Fibroblast of skin of right quadriceps (primary cell): ENCODE data around the gene NR3C1.
A peak's percentile ranks its signal among the peaks of the same experiment; 100 is the strongest.

Source experiments
- DNase-seq: peaks from one replicate; pipeline ENCODE4 v3.0.0-alpha.2; 2013

The NR3C1 gene

GRCh38 chr5:143306040-143306439 is 97.4 kb downstream of the NR3C1 start:
- DNase-seq, result no peak

GRCh38 chr5:143304836-143305475 is 98.5 kb downstream of the NR3C1 start:
- peak; percentile 46 for DNase-seq

- DNase-seq, result peak; percentile 68
These were observed 101.0 kb downstream of the NR3C1 start for GRCh38 chr5:143302341-143303045.

- no peak for DNase-seq
These were observed 105.7 kb downstream of the NR3C1 start for GRCh38 chr5:143297756-143298155.

GRCh38 chr5:143290125-143290524 is 113.4 kb downstream of the NR3C1 start:
- DNase-seq, result no peak

- no peak for DNase-seq
These were observed 119.0 kb downstream of the NR3C1 start for GRCh38 chr5:143284521-143284920.

DNA sequence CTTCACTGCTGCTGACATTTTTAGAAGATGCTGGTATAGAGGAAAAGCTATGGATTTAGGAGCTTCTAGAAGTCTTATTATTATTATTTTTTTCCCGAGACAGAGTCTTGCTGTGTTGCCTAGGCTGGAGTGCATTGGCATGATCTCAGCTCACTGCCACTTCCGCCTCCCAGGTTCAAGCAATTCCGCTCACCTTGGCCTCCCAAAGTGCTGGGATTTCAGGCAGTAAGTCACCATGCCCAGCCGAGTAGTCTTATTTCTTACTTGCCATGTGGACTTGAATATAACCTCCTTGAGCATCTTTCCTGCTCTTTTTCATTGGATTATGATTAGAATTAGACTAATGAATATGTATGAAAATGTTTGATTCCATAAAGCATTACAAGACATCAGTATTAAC is 119.5 kb downstream of the NR3C1 start:
- no peak for DNase-seq

DNA sequence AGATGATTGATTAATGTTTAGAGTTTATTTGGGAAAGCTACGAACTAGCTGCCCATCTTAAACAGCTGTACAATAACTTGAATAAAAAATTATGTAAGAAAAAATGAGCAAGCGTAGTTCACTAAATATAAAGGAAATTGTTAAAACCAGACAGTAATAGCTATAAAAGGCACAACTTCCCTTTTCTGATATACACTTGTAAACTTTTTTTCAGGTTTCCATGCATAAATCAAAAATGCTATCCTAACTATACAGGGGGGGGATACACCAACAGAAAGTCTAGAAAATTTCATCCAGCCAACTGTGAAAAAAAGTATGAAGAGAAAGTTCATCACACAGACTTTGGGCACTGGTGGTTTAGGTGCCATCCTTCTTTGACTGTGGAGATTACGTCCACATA is 122.3 kb downstream of the NR3C1 start:
- DNase-seq, result no peak

DNA sequence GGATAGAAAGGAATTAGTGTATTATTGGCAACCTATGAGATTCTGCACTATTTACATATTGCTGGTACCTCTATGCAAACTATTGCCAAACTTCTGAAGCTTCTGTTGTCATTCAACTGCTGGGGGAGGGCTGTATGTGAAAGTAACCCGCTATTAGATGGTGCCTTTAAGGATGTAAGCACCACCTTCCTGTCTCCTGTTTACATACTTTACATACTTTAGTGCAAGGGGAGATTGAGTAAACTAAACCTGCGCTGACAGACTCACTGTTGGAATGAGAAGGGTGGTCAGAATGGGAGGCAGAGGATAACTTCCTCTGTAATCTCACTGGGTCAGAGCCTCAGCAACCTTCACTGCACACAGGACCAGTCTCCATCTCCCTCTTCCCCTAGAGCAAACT is 123.8 kb downstream of the NR3C1 start:
- peak; percentile 29 for DNase-seq

DNA sequence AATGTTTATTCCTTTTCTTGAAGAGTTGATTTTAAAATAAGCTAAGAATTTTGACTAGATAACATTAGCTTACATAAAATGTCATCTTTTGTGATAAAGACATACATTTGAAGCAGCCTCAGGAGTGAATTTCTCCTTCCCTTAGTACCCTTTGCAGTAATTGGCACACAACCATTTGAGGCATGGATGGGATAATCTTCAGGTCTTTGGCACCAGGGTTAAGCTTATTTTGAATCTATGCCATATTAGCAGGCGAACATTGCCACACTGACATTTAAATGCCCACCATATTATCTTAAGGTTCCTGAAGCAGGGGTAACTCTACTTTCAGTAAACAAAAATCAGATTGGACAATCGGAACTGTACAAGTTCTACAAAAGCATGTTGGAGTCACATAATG is 126.0 kb downstream of the NR3C1 start:
- no peak for DNase-seq

GRCh38 chr5:143275512-143276363 is 127.7 kb downstream of the NR3C1 start:
- DNase-seq, result no peak

GRCh38 chr5:143274952-143275351 is 128.5 kb downstream of the NR3C1 start:
- DNase-seq, result no peak

GRCh38 chr5:143271431-143271830 is 132.1 kb downstream of the NR3C1 start:
- no peak for DNase-seq

DNA sequence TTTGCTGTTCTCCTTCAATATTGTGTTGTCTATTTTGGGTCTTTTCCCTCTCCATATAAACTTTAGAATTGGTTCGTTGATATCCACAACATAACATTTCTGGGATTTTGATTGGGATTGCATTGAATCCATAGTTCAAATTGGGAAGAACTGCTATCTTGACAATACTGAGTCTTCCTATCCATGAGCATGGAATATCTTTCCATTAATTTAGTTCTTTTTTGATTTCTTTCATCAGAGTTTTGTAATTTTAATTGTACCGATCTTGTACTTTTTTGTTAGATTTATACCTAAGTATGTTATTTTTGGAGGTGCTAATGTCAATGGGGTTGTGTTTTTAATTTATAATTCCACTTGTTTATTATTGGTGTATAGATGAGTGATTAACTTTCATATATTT is 135.1 kb downstream of the NR3C1 start:
- DNase-seq, result no peak

- DNase-seq, result no peak
These were observed 136.3 kb downstream of the NR3C1 start for GRCh38 chr5:143267186-143267585.

- no peak for DNase-seq
These were observed 137.5 kb downstream of the NR3C1 start for GRCh38 chr5:143265995-143266394.

DNA sequence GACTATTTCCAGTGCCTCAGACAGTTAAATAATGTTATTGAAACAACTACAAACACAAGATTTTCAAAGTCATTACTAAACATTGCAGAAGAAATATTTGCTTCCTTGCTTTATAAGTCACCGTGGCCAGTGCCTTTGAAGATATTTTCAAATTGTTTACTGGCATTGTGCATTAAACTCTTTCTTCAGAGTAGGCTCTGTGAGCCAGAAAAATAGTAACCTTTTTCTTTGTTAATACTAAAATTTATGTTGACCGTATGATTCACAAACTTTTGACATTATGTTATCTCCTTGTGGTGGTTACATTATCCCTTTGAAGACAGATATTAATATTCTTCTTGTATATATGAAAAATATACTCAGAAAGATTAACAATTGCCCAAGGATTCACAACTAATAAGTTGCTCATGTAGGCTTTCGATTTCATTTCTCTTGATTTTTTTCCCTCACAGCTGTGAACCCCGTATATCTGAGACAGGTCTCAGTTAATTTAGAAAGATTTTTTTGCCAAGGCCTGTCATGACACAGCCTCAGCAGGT is 140.1 kb downstream of the NR3C1 start:
- no peak for DNase-seq

DNA sequence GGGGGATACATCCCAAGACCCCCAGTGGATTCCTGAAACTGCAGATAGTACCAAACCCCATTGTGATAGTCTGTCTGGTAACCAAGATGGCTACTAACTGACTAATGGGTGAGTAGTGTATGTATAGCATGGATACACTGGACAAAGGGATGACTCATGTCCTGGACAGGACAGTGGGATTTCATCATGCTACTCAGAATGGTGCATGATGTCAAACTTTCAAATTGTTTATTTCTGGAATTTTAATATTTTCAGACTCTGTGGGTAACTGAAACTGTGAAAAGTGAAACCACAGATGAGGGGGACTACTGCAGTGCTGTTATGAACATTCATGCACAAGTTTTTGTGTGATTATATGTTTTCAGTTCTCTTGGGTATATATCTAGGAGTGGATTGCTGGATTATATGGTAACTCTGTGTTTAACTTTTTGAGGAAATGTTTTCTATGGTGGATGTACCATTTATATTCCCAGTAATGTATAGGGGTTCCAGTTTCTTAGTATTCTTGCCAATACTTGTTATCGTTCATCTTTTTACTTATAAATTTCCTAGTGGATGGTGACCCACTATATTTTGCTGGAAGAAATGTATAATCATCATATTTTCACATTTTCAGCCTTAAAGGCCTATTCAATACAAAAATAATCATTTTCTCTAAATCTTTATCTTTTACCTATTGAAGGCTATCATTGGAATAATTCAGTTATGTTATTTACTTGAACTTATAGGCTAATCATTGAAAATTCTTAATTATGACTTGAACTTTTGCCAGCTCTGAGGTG is 140.9 kb downstream of the NR3C1 start:
- DNase-seq, result peak; percentile 84

- peak; percentile 74 for DNase-seq
These were observed 141.6 kb downstream of the NR3C1 start for GRCh38 chr5:143261748-143262392.

DNA sequence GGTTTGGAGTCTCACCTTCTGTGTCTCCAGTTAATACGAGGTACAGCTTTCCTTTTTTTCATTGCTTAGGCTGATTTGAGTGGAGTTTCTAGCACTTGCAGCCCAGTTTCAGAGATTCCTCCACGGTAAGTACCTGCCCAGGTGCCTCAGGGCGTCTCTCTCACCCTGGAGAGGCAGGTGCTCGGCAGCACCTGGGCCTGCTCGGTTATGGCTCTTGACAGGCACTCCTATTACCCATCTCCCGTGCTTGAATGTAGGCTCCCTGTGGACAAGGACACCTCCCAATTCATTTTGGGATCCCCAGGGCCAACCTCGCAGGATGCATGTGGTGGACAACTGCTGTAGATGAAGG is 144.3 kb downstream of the NR3C1 start:
- DNase-seq, result no peak

DNA sequence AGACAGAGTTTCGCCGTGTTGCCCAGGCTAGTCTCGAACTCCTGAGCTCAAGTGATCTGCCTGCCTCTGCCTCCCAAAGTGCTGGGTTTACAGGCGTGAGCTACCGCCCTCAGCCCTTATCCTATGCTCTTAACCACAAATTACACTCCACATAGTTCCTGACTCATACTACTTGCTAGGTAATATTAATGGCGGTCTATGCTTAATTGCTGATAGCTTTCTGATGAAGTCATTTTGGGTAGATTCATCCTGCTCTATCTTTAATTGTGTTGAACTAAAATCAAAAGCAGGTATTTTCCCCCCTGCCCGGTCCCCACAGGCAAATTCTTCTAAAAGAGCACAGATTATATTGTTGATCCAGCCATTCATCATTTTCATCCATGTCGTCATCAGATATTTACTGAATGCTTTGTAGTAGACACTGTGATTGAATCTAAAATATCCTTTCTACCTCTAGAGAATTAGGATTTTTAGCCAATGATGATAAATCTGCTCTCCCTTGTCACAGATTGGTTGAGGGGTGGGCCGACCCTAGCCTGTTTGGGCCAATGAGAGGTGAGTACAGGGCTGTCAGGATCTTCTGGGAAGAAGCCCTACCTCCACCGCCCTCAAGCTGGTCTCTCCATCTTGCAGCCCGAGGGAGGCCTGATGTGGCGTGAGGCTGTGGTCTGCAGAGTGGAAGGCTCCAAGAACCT is 144.8 kb downstream of the NR3C1 start:
- DNase-seq, result peak; percentile 88

DNA sequence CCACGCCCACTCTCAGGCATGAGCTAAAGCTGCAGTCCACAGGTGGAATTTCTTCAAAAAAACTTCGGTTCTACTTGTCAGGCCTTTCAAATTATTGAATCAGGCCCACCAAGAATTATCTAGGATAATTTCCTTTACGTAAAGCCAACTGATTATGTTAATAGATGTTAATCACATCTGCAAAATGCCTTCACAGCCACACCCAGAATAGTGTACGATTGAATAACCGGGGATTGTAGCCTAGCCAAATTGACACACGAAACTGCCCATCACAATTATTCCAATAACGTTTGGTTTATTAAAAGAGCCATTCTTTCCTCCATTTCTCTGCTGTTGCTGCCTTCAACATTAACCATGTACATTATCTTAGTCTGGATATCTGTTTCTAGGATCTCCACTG is 148.7 kb downstream of the NR3C1 start:
- DNase-seq, result no peak
